ENCODE measurements around the gene KCNG3. TPM values are rescaled to one million over a fixed set of nuclear protein-coding genes. Genes with fewer than 3 reads are reported as not detected.

The KCNG3 gene
- total RNA-seq, 2 donors from 2014 or later, result 0.78 TPM; not detected in 1

DNA sequence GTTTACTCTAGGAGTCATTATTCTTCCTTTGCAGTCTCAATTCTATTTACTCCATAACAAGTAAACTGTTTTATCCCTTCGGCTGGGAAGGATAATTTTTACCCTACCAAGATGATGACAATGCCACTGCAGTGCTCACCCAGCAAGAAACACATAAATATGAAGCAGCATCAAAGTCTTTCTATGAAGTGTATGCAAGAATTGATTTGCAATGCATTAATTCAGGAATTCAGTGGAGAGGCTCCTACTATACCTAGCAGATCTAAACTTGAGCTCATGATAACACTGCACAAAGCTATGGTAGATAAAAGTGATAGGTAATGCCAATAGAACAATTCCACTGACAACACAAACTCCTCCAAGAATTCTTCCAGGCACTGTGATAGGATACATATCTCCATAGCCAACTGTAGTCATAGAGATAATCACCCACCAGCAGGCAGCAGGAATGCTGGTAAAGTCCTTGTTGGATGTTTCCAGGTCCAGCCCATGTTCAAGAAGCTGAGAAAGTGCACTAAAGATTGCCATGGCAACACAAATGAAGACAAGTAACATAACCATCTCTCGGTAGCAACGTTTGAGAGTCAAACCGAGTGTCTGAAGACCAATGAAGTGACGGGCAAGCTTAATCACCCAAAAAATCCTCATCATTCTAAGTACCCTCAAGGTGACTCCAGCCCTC, 49.9 kb downstream of the KCNG3 start:
- Histone ChIP-seq H3K27me3 (replicated peaks; ENCODE audit: insufficient read depth) (no peaks in the 10 kb centered on the region), H3K36me3 (no peaks in the 10 kb centered on the region), H3K9me3 (no peaks in the 10 kb centered on the region), H3K4me3 (no peak overlapping the region), H3K27ac (no peak overlapping the region), H3K4me1 (ENCODE audit: control insufficient read depth in 1 of 2, low read depth in 2 of 2) (no peaks in the 10 kb centered on the region)
- DNase-seq (ENCODE audit: low spot score), result no peak
- no peak for ATAC-seq (ENCODE audit: insufficient number of reproducible peaks, low FRiP score, low read depth)
- TF ChIP-seq, protein P1, sequence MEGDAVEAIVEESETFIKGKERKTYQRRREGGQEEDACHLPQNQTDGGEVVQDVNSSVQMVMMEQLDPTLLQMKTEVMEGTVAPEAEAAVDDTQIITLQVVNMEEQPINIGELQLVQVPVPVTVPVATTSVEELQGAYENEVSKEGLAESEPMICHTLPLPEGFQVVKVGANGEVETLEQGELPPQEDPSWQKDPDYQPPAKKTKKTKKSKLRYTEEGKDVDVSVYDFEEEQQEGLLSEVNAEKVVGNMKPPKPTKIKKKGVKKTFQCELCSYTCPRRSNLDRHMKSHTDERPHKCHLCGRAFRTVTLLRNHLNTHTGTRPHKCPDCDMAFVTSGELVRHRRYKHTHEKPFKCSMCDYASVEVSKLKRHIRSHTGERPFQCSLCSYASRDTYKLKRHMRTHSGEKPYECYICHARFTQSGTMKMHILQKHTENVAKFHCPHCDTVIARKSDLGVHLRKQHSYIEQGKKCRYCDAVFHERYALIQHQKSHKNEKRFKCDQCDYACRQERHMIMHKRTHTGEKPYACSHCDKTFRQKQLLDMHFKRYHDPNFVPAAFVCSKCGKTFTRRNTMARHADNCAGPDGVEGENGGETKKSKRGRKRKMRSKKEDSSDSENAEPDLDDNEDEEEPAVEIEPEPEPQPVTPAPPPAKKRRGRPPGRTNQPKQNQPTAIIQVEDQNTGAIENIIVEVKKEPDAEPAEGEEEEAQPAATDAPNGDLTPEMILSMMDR (IDR thresholded peaks at IDR 0.05), result no peak

DNA sequence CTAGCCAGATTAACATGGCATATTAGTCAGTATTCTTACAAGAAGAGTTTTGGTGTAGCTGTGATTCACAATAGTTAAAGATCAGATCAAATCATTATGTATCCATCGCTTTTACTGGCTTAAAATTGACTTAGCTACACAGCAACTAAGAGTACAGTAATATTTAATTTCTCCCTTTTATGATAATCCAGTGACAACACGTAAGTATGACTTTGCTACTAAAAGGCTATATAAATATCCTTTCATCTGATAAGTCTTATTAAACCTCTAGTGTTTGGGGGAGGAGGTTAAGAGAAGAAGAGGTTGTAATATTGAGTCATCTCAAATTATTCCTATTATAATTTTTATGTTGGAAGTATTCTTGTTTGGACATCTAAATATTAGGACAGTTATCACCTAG, 51.0 kb downstream of the KCNG3 start:
- ATAC-seq (ENCODE audit: insufficient number of reproducible peaks, low FRiP score, low read depth) (no peak), DNase-seq (ENCODE audit: low spot score) (no peak)
- no peaks in the 10 kb centered on the region for H3K4me1 ChIP-seq (ENCODE audit: control insufficient read depth in 1 of 2, low read depth in 2 of 2)
- no peak overlapping the region for H3K4me3 ChIP-seq
- TF ChIP-seq, protein P1 (IDR thresholded peaks at IDR 0.05), result no peak
- no peaks in the 10 kb centered on the region for H3K9me3 ChIP-seq
- H3K36me3 ChIP-seq, result no peaks in the 10 kb centered on the region
- no peaks in the 10 kb centered on the region for H3K27me3 ChIP-seq (replicated peaks; ENCODE audit: insufficient read depth)
- no peak overlapping the region for H3K27ac ChIP-seq

DNA sequence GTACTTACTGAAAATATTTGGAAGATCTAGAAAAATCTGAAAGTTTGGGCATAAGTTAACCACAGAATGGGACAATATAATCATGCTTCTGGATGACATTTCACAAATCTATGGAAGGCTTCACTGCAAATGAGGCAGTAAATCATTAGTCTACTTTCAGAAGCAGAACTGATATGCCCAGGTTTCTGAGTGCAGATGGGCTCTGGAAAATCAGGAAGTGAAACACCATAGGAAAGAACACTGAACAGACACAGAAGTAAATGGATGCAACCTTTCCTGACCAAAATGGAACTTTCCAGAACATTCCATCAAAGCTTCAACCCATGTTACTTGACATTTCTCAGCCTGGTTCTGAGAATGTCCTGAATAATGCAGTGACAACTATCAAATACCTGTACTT, 55.1 kb downstream of the KCNG3 start:
- no peak overlapping the region for H3K4me3 ChIP-seq
- TF ChIP-seq, protein P1 (IDR thresholded peaks at IDR 0.05), result no peak
- no peaks in the 10 kb centered on the region for H3K4me1 ChIP-seq (ENCODE audit: control insufficient read depth in 1 of 2, low read depth in 2 of 2)
- DNase-seq (ENCODE audit: low spot score), result no peak
- ATAC-seq (ENCODE audit: insufficient number of reproducible peaks, low FRiP score, low read depth), result no peak
- no peaks in the 10 kb centered on the region for H3K36me3 ChIP-seq
- H3K27me3 ChIP-seq (replicated peaks; ENCODE audit: insufficient read depth), result no peaks in the 10 kb centered on the region
- no peaks in the 10 kb centered on the region for H3K9me3 ChIP-seq
- no peak overlapping the region for H3K27ac ChIP-seq

DNA sequence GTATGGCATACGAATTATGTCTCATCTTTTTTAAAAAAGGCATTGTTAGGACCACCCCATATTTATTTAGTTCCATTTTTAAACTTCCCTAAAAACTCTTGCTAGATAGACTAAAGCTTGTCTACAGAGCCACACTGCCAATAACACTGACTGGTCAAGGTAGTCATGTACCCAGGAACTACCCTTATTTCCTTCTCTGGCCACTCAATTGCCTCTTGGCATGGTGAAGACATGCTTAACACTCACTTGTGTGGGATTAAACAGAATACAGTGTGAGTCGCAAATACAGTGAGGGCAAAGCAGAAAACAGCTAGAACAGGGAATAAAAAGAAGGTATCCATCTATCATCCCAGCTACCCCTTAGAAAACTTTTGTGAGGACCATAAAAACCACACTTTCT, 57.4 kb downstream of the KCNG3 start:
- TF ChIP-seq, protein P1 (IDR thresholded peaks at IDR 0.05), result no peak
- ATAC-seq (ENCODE audit: insufficient number of reproducible peaks, low FRiP score, low read depth) (no peak), DNase-seq (ENCODE audit: low spot score) (no peak)
- no peaks in the 10 kb centered on the region for H3K4me1 ChIP-seq (ENCODE audit: control insufficient read depth in 1 of 2, low read depth in 2 of 2)
- H3K27ac ChIP-seq, result no peak overlapping the region
- H3K4me3 ChIP-seq, result no peak overlapping the region
- H3K9me3 ChIP-seq, result no peaks in the 10 kb centered on the region
- no peaks in the 10 kb centered on the region for H3K27me3 ChIP-seq (replicated peaks; ENCODE audit: insufficient read depth)
- H3K36me3 ChIP-seq, result no peaks in the 10 kb centered on the region

DNA sequence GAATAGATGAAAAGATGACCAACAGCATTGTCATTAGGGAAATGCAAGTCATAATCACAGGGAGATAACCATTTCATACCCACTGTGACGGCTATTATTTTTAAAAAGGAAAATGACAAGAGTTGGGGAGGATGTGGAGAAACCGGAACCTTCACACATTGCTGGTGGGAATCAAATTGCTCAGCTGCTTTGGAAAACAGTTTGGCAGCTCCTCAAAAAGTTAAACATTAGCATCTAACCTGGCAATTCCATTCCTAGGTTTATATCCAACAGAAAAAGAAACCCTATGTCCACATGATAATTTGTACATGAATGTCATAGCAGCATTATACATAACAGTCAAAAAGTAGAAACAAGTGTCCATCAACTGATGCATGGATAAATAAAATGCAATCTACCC, 58.2 kb downstream of the KCNG3 start:
- Histone ChIP-seq H3K27me3 (replicated peaks; ENCODE audit: insufficient read depth) (no peaks in the 10 kb centered on the region), H3K4me3 (no peak overlapping the region), H3K9me3 (no peaks in the 10 kb centered on the region), H3K36me3 (no peaks in the 10 kb centered on the region), H3K4me1 (ENCODE audit: control insufficient read depth in 1 of 2, low read depth in 2 of 2) (no peaks in the 10 kb centered on the region), H3K27ac (no peak overlapping the region)
- DNase-seq (ENCODE audit: low spot score) (no peak), ATAC-seq (ENCODE audit: insufficient number of reproducible peaks, low FRiP score, low read depth) (no peak)
- TF ChIP-seq, protein P1 (IDR thresholded peaks at IDR 0.05), result no peak
